ENCODE data around the gene ANO4.

GRCh38 chr12:100875156-100875555 is 80.6 kb downstream of the ANO4 start:
- TF ChIP-seq POLR2AphosphoS5 (IDR thresholded peaks at IDR 0.05; ENCODE audit: low read depth) (no peak), CTCF (IDR thresholded peaks at IDR 0.05; ENCODE audit: insufficient read depth, low read length) (no peak)

All from HL-60 (cell line).